Measurements from ENCODE around the gene CFAP251. TPM values are rescaled to one million over a fixed set of nuclear protein-coding genes. Genes with fewer than 3 reads are reported as not detected.
A peak's percentile ranks its signal among the peaks of the same experiment; 100 is the strongest.

Gene CFAP251
- polyA plus RNA-seq, 2 of the 4 experiments (the other 2 are of a cell fraction), result 0.94 to 1.4 TPM

DNA sequence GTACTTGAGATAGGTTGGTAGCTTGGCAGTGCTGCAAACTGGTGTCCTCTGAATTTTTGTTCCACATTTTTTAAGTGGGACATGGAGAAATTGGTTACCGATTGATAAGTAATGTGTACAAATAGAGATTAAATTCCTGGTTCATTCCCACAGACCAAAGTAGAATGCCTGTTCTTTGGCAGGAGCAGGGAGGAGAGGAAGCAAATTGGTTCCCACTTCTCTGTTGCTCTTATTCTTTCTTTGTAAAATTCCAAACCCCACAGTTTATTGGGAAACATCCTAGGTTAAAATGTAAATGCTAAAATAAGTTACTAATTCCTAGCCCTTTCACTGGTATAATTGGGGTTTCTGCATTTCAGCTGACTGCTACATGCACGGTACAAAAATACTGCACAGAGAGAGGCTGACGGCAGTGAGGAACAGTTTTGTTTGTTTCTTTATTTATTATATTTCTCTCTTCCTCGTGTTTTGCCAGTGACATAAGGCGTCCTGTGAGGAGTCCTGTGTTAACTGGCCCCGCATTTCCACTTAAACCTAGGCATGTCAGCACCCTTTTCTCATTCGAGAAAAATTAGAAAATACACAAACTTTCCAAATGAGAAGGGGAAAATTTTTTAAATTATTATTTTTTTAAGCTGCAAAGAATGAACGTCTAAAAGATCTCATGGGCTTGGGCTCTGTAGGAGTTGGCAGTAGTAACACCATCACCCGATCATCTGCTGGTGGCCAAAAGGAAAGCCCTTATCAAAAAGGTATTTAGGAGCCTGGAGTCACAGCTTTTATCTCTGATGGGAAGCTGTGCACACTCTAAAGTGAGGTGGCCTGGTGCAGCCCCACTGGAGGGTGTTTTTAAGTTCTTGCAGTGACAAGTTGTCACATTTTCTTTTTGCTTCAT lies 77.9 kb downstream of the CFAP251 start:
- FAIRE-seq (no peak), DNase-seq (ENCODE audit: low read depth in 1 of 2, low spot score in 1 of 2) (no peak), ATAC-seq (peak in 1 of 2 experiments; percentile 46; a peak in 3 of 6 replicates)
- Histone ChIP-seq H3K4me1 (peaks cover 29% of the 10 kb centered on the region), H3K27ac (peak overlapping the region in 1 of 2 experiments; percentile 16; a peak in 2 of 6 replicates), H3K4me3 (no peak overlapping the region), H3K4me2 (peak overlapping the region; percentile 49), H3K9me3 (peaks cover 7% of the 10 kb centered on the region; the same call in 1 of the 3 replicates)
- CTCF ChIA-PET, result interaction anchor here (1.0 to 1.1 kb wide), 2 partner anchors 11 to 15 kb away, joined by 3 read pairs; no protein-coding TSS in a partner anchor
- WGBS (ENCODE audit: missing lambda C conversion rate), result 26% methylated on average over 9 of the region's 9 CpGs
- POLR2A ChIA-PET, result no interaction called here
- TF ChIP-seq ESRRA (IDR thresholded peaks at IDR 0.05; ENCODE audit: borderline replicate concordance, low read length) (no peak), KDM5A (IDR thresholded peaks at IDR 0.05) (no peak), CBX8 (IDR thresholded peaks at IDR 0.05) (no peak), HOXB13 (CRISPR knock-in tag; IDR thresholded peaks at IDR 0.05; ENCODE audit: low read depth) (no peak)

DNA sequence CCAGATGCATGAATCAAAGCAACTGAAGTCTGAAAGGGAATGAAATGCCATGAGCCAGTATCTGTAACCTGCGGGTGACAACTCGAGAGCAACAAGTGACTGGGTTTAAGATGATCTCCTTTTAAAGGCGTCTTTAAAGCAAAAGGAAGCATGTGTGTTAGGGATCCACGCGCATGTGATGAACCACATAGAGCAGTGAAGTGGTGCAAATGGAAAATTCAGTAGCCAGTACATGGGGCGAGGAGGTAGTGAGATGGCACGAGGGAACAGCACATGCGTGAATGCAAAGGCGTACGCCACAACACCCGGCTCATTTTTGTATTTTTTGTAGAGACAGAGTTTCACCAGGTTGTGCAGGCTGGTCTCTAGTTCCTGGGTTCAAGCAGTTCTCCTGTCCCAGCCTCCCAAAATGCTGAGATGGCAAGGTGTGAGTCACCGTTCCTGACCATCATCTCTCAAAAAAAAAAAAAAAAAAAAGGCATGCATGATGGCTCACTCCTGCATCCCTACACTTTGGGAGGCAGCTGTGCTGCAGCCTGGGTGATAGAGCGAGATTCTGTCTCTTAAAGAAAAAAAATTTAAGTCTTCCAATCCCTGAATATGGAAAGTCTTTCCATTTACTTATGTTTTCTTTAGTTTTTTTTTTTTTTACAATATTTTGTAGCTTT lies 78.7 kb downstream of the CFAP251 start:
- CTCF ChIA-PET, result interaction anchor here (1.1 kb wide), 1 partner anchor 15 kb away, joined by 3 read pairs; no protein-coding TSS in a partner anchor
- Histone ChIP-seq H3K4me1 (peaks cover 21% of the 10 kb centered on the region), H3K9me3 (peaks cover 7% of the 10 kb centered on the region; the same call in 1 of the 3 replicates), H3K4me3 (no peak overlapping the region), H3K27ac (peak overlapping the region in 1 of 2 experiments; percentile 16; a peak in 2 of 6 replicates), H3K4me2 (peak overlapping the region; percentile 49; the same call in 2 of the 3 replicates)
- no peak for FAIRE-seq
- POLR2A ChIA-PET, result no interaction called here
- WGBS (ENCODE audit: missing lambda C conversion rate), result 79% methylated on average over 13 of the region's 13 CpGs
- TF ChIP-seq, protein P1, sequence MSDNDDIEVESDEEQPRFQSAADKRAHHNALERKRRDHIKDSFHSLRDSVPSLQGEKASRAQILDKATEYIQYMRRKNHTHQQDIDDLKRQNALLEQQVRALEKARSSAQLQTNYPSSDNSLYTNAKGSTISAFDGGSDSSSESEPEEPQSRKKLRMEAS (IDR thresholded peaks at IDR 0.05), result 0 out of 2 replicates have a peak, but pooled peaks have one; percentile 15
- TF ChIP-seq, protein P2, sequence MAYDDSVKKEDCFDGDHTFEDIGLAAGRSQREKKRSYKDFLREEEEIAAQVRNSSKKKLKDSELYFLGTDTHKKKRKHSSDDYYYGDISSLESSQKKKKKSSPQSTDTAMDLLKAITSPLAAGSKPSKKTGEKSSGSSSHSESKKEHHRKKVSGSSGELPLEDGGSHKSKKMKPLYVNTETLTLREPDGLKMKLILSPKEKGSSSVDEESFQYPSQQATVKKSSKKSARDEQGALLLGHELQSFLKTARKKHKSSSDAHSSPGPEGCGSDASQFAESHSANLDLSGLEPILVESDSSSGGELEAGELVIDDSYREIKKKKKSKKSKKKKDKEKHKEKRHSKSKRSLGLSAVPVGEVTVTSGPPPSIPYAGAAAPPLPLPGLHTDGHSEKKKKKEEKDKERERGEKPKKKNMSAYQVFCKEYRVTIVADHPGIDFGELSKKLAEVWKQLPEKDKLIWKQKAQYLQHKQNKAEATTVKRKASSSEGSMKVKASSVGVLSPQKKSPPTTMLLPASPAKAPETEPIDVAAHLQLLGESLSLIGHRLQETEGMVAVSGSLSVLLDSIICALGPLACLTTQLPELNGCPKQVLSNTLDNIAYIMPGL (CRISPR knock-in tag; IDR thresholded peaks at IDR 0.05; ENCODE audit: borderline replicate concordance), result no peak
- no peak for TF ChIP-seq RNF2 (IDR thresholded peaks at IDR 0.05; ENCODE audit: borderline replicate concordance, low read depth)
- peak; percentile 34 for TF ChIP-seq MAFK (IDR thresholded peaks at IDR 0.05; ENCODE audit: partially characterized antibody)
- no peak for TF ChIP-seq EHMT2 (IDR thresholded peaks at IDR 0.05; ENCODE audit: low read depth)
- no peak for TF ChIP-seq EHF (CRISPR knock-in tag; IDR thresholded peaks at IDR 0.05)
- TF ChIP-seq KDM1A (IDR thresholded peaks at IDR 0.05; ENCODE audit: low read depth), result no peak
- TF ChIP-seq POLR2A (IDR thresholded peaks at IDR 0.05; ENCODE audit: low read length), result no peak
- no peak for TF ChIP-seq SMC3 (IDR thresholded peaks at IDR 0.05)
- TF ChIP-seq EP300 (IDR thresholded peaks at IDR 0.05), result no peak
- TF ChIP-seq FOSL2 (IDR thresholded peaks at IDR 0.05), result no peak
- 0 out of 2 replicates have a peak, but pooled peaks have one; percentile 14 for TF ChIP-seq FOSL2 (CRISPR knock-in tag; IDR thresholded peaks at IDR 0.05)
- TF ChIP-seq HOXB13 (CRISPR knock-in tag; IDR thresholded peaks at IDR 0.05; ENCODE audit: low read depth), result no peak
- TF ChIP-seq FOSB (CRISPR knock-in tag; IDR thresholded peaks at IDR 0.05), result no peak
- no peak for TF ChIP-seq RFX5 (IDR thresholded peaks at IDR 0.05)
- TF ChIP-seq PHF8 (IDR thresholded peaks at IDR 0.05; ENCODE audit: borderline replicate concordance, low read depth), result no peak
- TF ChIP-seq, protein P3, sequence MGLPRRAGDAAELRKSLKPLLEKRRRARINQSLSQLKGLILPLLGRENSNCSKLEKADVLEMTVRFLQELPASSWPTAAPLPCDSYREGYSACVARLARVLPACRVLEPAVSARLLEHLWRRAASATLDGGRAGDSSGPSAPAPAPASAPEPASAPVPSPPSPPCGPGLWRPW (IDR thresholded peaks at IDR 0.05), result no peak
- TF ChIP-seq HEYL (CRISPR knock-in tag; IDR thresholded peaks at IDR 0.05), result no peak
- TF ChIP-seq CHD4 (IDR thresholded peaks at IDR 0.05; ENCODE audit: borderline replicate concordance), result no peak
- no peak for TF ChIP-seq SREBF2 (IDR thresholded peaks at IDR 0.05)
- TF ChIP-seq, protein P4, sequence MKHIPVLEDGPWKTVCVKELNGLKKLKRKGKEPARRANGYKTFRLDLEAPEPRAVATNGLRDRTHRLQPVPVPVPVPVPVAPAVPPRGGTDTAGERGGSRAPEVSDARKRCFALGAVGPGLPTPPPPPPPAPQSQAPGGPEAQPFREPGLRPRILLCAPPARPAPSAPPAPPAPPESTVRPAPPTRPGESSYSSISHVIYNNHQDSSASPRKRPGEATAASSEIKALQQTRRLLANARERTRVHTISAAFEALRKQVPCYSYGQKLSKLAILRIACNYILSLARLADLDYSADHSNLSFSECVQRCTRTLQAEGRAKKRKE (CRISPR knock-in tag; IDR thresholded peaks at IDR 0.05; ENCODE audit: low read depth), result no peak
- TF ChIP-seq FOXS1 (CRISPR knock-in tag; IDR thresholded peaks at IDR 0.05), result no peak
- TF ChIP-seq, protein P5, sequence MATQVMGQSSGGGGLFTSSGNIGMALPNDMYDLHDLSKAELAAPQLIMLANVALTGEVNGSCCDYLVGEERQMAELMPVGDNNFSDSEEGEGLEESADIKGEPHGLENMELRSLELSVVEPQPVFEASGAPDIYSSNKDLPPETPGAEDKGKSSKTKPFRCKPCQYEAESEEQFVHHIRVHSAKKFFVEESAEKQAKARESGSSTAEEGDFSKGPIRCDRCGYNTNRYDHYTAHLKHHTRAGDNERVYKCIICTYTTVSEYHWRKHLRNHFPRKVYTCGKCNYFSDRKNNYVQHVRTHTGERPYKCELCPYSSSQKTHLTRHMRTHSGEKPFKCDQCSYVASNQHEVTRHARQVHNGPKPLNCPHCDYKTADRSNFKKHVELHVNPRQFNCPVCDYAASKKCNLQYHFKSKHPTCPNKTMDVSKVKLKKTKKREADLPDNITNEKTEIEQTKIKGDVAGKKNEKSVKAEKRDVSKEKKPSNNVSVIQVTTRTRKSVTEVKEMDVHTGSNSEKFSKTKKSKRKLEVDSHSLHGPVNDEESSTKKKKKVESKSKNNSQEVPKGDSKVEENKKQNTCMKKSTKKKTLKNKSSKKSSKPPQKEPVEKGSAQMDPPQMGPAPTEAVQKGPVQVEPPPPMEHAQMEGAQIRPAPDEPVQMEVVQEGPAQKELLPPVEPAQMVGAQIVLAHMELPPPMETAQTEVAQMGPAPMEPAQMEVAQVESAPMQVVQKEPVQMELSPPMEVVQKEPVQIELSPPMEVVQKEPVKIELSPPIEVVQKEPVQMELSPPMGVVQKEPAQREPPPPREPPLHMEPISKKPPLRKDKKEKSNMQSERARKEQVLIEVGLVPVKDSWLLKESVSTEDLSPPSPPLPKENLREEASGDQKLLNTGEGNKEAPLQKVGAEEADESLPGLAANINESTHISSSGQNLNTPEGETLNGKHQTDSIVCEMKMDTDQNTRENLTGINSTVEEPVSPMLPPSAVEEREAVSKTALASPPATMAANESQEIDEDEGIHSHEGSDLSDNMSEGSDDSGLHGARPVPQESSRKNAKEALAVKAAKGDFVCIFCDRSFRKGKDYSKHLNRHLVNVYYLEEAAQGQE (IDR thresholded peaks at IDR 0.05), result no peak
- no peak for TF ChIP-seq JUN (IDR thresholded peaks at IDR 0.05)
- no peak for TF ChIP-seq JUNB (IDR thresholded peaks at IDR 0.05)
- no peak for TF ChIP-seq TP53 (CRISPR knock-in tag; IDR thresholded peaks at IDR 0.05)
- ATAC-seq, result peak in 1 of 2 experiments; percentile 28; a peak in 2 of 6 replicates
- no peak for DNase-seq (ENCODE audit: low read depth in 1 of 2, low spot score in 1 of 2)

All from A549 (cell line).